ENCODE results near the gene TMEM86B. TPM values are rescaled to one million over a fixed set of nuclear protein-coding genes. Genes with fewer than 3 reads are reported as not detected.
A peak's percentile ranks its signal among the peaks of the same experiment; 100 is the strongest.
"Not testable (repeated sequence)": the region's sequence is repeated elsewhere in the genome, so short reads cannot be mapped to it uniquely, and the experiment has no call there.

The TMEM86B gene
- total RNA-seq, 2 experiments from 2014 or later = 5.8 to 6.2 TPM

- H3K36me3 Mint-ChIP-seq (ENCODE audit: low read depth) = peaks cover 22% of the 10 kb centered on the region
- peaks cover 2% of the 10 kb centered on the region for H3K9me3 Mint-ChIP-seq
- H3K4me1 Mint-ChIP-seq (ENCODE audit: low read depth) = no peaks in the 10 kb centered on the region
- no peak overlapping the region for H3K4me3 Mint-ChIP-seq
- H3K27ac Mint-ChIP-seq = no peak overlapping the region
- TF ChIP-seq, protein P1, sequence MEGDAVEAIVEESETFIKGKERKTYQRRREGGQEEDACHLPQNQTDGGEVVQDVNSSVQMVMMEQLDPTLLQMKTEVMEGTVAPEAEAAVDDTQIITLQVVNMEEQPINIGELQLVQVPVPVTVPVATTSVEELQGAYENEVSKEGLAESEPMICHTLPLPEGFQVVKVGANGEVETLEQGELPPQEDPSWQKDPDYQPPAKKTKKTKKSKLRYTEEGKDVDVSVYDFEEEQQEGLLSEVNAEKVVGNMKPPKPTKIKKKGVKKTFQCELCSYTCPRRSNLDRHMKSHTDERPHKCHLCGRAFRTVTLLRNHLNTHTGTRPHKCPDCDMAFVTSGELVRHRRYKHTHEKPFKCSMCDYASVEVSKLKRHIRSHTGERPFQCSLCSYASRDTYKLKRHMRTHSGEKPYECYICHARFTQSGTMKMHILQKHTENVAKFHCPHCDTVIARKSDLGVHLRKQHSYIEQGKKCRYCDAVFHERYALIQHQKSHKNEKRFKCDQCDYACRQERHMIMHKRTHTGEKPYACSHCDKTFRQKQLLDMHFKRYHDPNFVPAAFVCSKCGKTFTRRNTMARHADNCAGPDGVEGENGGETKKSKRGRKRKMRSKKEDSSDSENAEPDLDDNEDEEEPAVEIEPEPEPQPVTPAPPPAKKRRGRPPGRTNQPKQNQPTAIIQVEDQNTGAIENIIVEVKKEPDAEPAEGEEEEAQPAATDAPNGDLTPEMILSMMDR (IDR thresholded peaks at IDR 0.05) = no peak
- intact Hi-C loops (cut with micrococcal nuclease) = no loop called here
- no peaks in the 10 kb centered on the region for H3K27me3 Mint-ChIP-seq
- POLR2A ChIA-PET = no interaction called here
- CTCF ChIA-PET = no interaction called here
- ATAC-seq (no peak), DNase-seq (no peak)
Observed at GRCh38 chr19:55226273-55226672, 2.3 kb downstream of the TMEM86B start.

DNA sequence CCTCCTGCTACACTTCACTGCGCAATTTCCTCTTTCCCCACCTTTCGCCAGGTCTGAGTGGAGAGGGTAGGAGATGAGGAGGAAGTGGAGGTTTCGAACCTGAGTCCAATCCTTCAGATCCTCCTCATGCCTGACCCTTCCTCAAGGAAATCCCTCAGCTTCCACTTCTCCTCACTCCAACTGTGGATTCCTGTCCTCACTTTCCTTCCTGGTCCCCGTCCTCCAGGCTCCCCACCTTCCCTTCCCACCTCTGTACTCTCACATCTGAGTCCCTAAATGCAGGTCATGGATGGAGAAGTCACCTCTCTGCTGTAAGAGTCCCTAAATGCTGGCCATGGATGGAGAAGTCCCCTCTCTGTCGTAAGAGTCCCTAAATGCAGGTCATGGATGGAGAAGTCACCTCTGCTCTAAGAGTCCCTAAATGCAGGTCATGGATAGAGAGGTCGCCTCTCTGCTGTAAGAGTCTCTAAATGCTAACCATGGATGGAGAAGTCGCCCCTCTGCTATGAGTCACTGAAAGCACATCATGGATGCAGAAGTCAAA, 3.1 kb downstream of the TMEM86B start:
- TF ChIP-seq, protein P1 (IDR thresholded peaks at IDR 0.05) = no peak
- DNase-seq (no peak), ATAC-seq (no peak)
- CTCF ChIA-PET = no interaction called here
- peaks cover 8% of the 10 kb centered on the region for H3K9me3 Mint-ChIP-seq
- intact Hi-C loops (cut with micrococcal nuclease) = no loop called here
- no peaks in the 10 kb centered on the region for H3K27me3 Mint-ChIP-seq
- peaks cover 2% of the 10 kb centered on the region for H3K4me1 Mint-ChIP-seq (ENCODE audit: low read depth)
- H3K36me3 Mint-ChIP-seq (ENCODE audit: low read depth) = peaks cover 28% of the 10 kb centered on the region
- H3K27ac Mint-ChIP-seq = peak overlapping the region; percentile 31
- POLR2A ChIA-PET = no interaction called here
- no peak overlapping the region for H3K4me3 Mint-ChIP-seq

- intact Hi-C loops (cut with micrococcal nuclease); POLR2A ChIA-PET; H3K27ac Mint-ChIP-seq; H3K4me3 Mint-ChIP-seq; H3K9me3 Mint-ChIP-seq; DNase-seq; ATAC-seq; H3K4me1 Mint-ChIP-seq (ENCODE audit: low read depth); CTCF ChIA-PET; H3K27me3 Mint-ChIP-seq: not testable (repeated sequence)
- peaks cover 29% of the 10 kb centered on the region for H3K36me3 Mint-ChIP-seq (ENCODE audit: low read depth)
Observed at GRCh38 chr19:55224679-55225414, 3.7 kb downstream of the TMEM86B start.

- ATAC-seq = no peak
- H3K36me3 Mint-ChIP-seq (ENCODE audit: low read depth) = peaks cover 26% of the 10 kb centered on the region
- no peak overlapping the region for H3K27ac Mint-ChIP-seq
- DNase-seq = no peak
- POLR2A ChIA-PET = interaction anchor here (0.7 kb wide), 1 partner anchor 36 kb away, joined by 3 read pairs; no protein-coding TSS in a partner anchor
- H3K9me3 Mint-ChIP-seq = peaks cover 10% of the 10 kb centered on the region
- intact Hi-C loops (cut with micrococcal nuclease) = no loop called here
- TF ChIP-seq, protein P1 (IDR thresholded peaks at IDR 0.05) = no peak
- no peaks in the 10 kb centered on the region for H3K27me3 Mint-ChIP-seq
- peaks cover 2% of the 10 kb centered on the region for H3K4me1 Mint-ChIP-seq (ENCODE audit: low read depth)
- CTCF ChIA-PET = no interaction called here
- H3K4me3 Mint-ChIP-seq = no peak overlapping the region
Observed at GRCh38 chr19:55224038-55224665, 4.4 kb downstream of the TMEM86B start.

GRCh38 chr19:55223291-55224037, 5.1 kb downstream of the TMEM86B start:
- ChIA-PET CTCF (no interaction called here), POLR2A (interaction anchor here (0.7 kb wide), 1 partner anchor 36 kb away, joined by 3 read pairs; no protein-coding TSS in a partner anchor)
- intact Hi-C loops (cut with micrococcal nuclease) = no loop called here
- TF ChIP-seq, protein P1 (IDR thresholded peaks at IDR 0.05) = no peak
- DNase-seq (no peak), ATAC-seq (no peak)
- Mint-ChIP-seq H3K36me3 (ENCODE audit: low read depth) (peaks cover 25% of the 10 kb centered on the region), H3K9me3 (peaks cover 10% of the 10 kb centered on the region), H3K27ac (no peak overlapping the region), H3K4me3 (no peak overlapping the region), H3K4me1 (ENCODE audit: low read depth) (peaks cover 2% of the 10 kb centered on the region), H3K27me3 (no peaks in the 10 kb centered on the region)
